Loucy (cell line): Measurements from ENCODE around the gene CBX5.
A peak's percentile ranks its signal among the peaks of the same experiment; 100 is the strongest.

ENCODE experiments used
- H2AFZ ChIP-seq: fragments of 200-600 bp; sonication (generic); 2 replicates; pipeline ENCODE4 v1.6.0; 2016; ENCODE audit warnings: antibody characterized with exemption, mild to moderate bottlenecking, low read length, moderate library complexity
- H3F3A ChIP-seq: fragments of 200-600 bp; 2 replicates; pipeline ENCODE4 v1.6.0; 2016; ENCODE audit warnings: antibody characterized with exemption, low read depth, mild to moderate bottlenecking
- H3K27me3 ChIP-seq: fragments of 200-600 bp; sonication (generic); 2 replicates; pipeline ENCODE4 v1.6.1; 2014; ENCODE audit warnings: low read length, mild to moderate bottlenecking; ENCODE audit not compliant: insufficient read depth, poor library complexity, severe bottlenecking
- H3K36me3 ChIP-seq: fragments of 200-600 bp; sonication (generic); 2 replicates; pipeline ENCODE4 v1.6.1; 2016; ENCODE audit warnings: low read length; ENCODE audit not compliant: insufficient read depth
- H3K4me1 ChIP-seq: fragments of 200-600 bp; sonication (generic); 2 replicates; pipeline ENCODE4 v1.5.1; 2014; ENCODE audit warnings: low read length, mild to moderate bottlenecking; ENCODE audit not compliant: insufficient read depth, poor library complexity, severe bottlenecking
- H3K4me2 ChIP-seq: fragments of 200-600 bp; sonication (generic); 2 replicates; pipeline ENCODE4 v1.6.0; 2014; ENCODE audit warnings: antibody characterized with exemption, low read length, low read depth, mild to moderate bottlenecking; ENCODE audit not compliant: poor library complexity, severe bottlenecking
- H3K4me3 ChIP-seq: fragments of 200-600 bp; sonication (generic); 2 replicates; pipeline ENCODE4 v1.5.1; 2014; ENCODE audit warnings: low read length, mild to moderate bottlenecking, mixed read lengths; ENCODE audit not compliant: poor library complexity, severe bottlenecking
- H3K79me2 ChIP-seq: fragments of 200-600 bp; sonication (generic); 2 replicates; pipeline ENCODE4 v1.6.1; 2014; ENCODE audit warnings: low read length; ENCODE audit not compliant: insufficient read depth
- H3K9ac ChIP-seq: fragments of 200-600 bp; sonication (generic); 2 replicates; pipeline ENCODE4 v1.6.0; 2014; ENCODE audit warnings: mild to moderate bottlenecking, low read depth, low read length, moderate library complexity; ENCODE audit not compliant: poor library complexity, severe bottlenecking
- H3K9me2 ChIP-seq: fragments of 200-600 bp; sonication (generic); replicated peaks from 2 replicates; pipeline ENCODE4 v1.6.1; 2016; ENCODE audit warnings: low read depth, low read length, mixed read lengths
- H3K9me3 ChIP-seq: fragments of 200-600 bp; sonication (generic); 2 replicates; pipeline ENCODE4 v1.6.1; 2014; ENCODE audit warnings: mild to moderate bottlenecking, antibody characterized with exemption, low read length, low read depth; ENCODE audit not compliant: insufficient read depth
- H4K20me1 ChIP-seq: fragments of 200-600 bp; sonication (generic); 2 replicates; pipeline ENCODE4 v1.6.0; 2014; ENCODE audit warnings: antibody characterized with exemption, low read length, mild to moderate bottlenecking; ENCODE audit not compliant: insufficient read depth, poor library complexity, severe bottlenecking
- CTCF ChIP-seq: fragments of 200-600 bp; sonication (generic); conservative IDR thresholded peaks from 2 replicates; pipeline ENCODE4 v1.5.1; 2014; ENCODE audit warnings: mild to moderate bottlenecking, antibody characterized with exemption, low read length
- EZH2phosphoT487 ChIP-seq: fragments of 200-600 bp; IDR thresholded peaks from 2 replicates; pipeline ENCODE4 v1.6.1; 2018; ENCODE audit warnings: antibody characterized with exemption, mild to moderate bottlenecking, moderate library complexity, borderline replicate concordance

CBX5 gene

GRCh38 chr12:54220092-54220557, 59.8 kb downstream of the CBX5 start:
- H3K4me2 ChIP-seq, result no peak overlapping the region
- H4K20me1 ChIP-seq, result no peaks in the 10 kb centered on the region
- no peaks in the 10 kb centered on the region for H3K9me2 ChIP-seq
- no peaks in the 10 kb centered on the region for H3F3A ChIP-seq
- H3K79me2 ChIP-seq, result no peaks in the 10 kb centered on the region
- no peak overlapping the region for H2AFZ ChIP-seq
- H3K4me1 ChIP-seq, result peaks cover 30% of the 10 kb centered on the region
- peak overlapping the region; percentile 12 for H3K9ac ChIP-seq
- H3K9me3 ChIP-seq, result no peaks in the 10 kb centered on the region
- no peaks in the 10 kb centered on the region for H3K36me3 ChIP-seq
- H3K4me3 ChIP-seq, result no peak overlapping the region
- no peak for TF ChIP-seq EZH2phosphoT487
- peak; percentile 78 for TF ChIP-seq CTCF
- H3K27me3 ChIP-seq, result no peaks in the 10 kb centered on the region

- Histone ChIP-seq H3K9me2 (no peaks in the 10 kb centered on the region), H2AFZ (no peak overlapping the region), H3F3A (no peaks in the 10 kb centered on the region), H3K4me2 (no peak overlapping the region), H4K20me1 (no peaks in the 10 kb centered on the region), H3K9ac (peak overlapping the region; percentile 79), H3K27me3 (no peaks in the 10 kb centered on the region), H3K9me3 (no peaks in the 10 kb centered on the region), H3K79me2 (no peaks in the 10 kb centered on the region), H3K4me1 (peaks cover 34% of the 10 kb centered on the region), H3K4me3 (no peak overlapping the region), H3K36me3 (no peaks in the 10 kb centered on the region)
- TF ChIP-seq EZH2phosphoT487, result no peak
- no peak for TF ChIP-seq CTCF
Observed at GRCh38 chr12:54217774-54218241, 62.1 kb downstream of the CBX5 start.

DNA sequence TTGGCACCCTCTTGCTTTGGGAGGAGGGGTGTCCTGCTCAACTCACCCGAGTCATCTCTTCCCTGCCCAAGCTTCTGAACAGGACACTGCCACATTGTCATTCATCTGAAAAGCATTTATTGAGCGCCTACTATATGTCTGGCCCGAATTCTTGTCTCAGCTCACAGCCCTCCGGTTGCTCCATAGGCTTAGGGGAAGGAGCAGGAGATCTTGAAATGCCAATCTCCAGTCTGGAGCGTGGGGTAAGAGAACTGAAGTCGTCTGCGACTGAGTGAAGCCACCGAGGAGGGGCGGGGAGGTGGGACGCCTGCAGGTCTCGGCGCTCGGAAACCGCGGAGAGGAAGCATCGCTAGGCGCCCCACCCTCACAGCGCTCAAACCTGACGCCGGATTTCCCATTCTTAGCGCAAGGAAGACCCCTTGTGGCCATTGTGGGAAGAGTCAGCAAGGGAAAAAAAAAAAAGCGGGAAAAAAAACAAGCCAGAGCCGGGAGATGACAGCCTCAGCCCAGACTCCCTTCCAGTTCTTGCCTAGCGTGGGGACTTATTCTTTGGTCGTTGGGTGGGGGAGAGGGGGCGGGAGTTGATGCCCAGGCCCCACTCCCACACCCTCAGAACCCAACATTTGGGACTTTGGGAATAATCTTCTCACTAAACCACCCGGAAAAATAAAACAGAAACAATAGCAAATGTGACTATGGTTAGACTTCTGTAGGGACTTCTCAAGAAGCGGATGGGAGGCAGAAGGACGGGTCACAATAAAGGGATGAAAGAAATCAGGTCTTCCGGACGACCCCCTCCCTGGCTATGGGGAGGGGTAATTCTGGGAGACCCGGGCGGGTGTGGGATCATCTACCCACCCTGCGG, 62.9 kb downstream of the CBX5 start:
- no peaks in the 10 kb centered on the region for H3K9me3 ChIP-seq
- peak overlapping the region; percentile 67 for H3K4me3 ChIP-seq
- peak overlapping the region; percentile 93 for H2AFZ ChIP-seq
- TF ChIP-seq CTCF, result peak; percentile 73
- no peak for TF ChIP-seq EZH2phosphoT487
- H3K27me3 ChIP-seq, result no peaks in the 10 kb centered on the region
- peaks cover 34% of the 10 kb centered on the region for H3K4me1 ChIP-seq
- peak overlapping the region; percentile 79 for H3K9ac ChIP-seq
- H3K9me2 ChIP-seq, result no peaks in the 10 kb centered on the region
- no peaks in the 10 kb centered on the region for H4K20me1 ChIP-seq
- H3K36me3 ChIP-seq, result no peaks in the 10 kb centered on the region
- no peaks in the 10 kb centered on the region for H3F3A ChIP-seq
- no peaks in the 10 kb centered on the region for H3K79me2 ChIP-seq
- peak overlapping the region; percentile 75 for H3K4me2 ChIP-seq
